ENCODE results near the gene GPR137.
"Not testable (repeated sequence)": the region's sequence is repeated elsewhere in the genome, so short reads cannot be mapped to it uniquely, and the experiment has no call there.

GPR137 gene

GRCh38 chr11:64321026-64321425 lies 35.4 kb downstream of the GPR137 start:
- no peak for DNase-seq (ENCODE audit: low spot score)

DNA sequence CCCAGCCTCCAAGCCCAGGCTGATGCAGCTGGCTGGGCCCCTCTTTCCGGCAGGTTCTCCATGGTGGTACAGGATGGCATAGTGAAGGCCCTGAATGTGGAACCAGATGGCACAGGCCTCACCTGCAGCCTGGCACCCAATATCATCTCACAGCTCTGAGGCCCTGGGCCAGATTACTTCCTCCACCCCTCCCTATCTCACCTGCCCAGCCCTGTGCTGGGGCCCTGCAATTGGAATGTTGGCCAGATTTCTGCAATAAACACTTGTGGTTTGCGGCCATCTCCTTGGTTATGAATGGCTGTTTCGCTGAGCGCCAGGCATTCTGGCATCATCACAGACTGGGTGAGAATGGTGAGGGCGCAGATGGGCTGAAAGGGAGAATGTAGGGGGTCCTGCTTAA lies 35.9 kb downstream of the GPR137 start:
- no peak for DNase-seq (ENCODE audit: low spot score)

- DNase-seq (ENCODE audit: low spot score) = no peak
Observed at GRCh38 chr11:64322925-64323260, 37.2 kb downstream of the GPR137 start.

- no peak for DNase-seq (ENCODE audit: low spot score)
Observed at GRCh38 chr11:64323373-64323772, 37.7 kb downstream of the GPR137 start.

GRCh38 chr11:64323984-64324383 lies 38.3 kb downstream of the GPR137 start:
- not testable (repeated sequence) for DNase-seq (ENCODE audit: low spot score)

DNA sequence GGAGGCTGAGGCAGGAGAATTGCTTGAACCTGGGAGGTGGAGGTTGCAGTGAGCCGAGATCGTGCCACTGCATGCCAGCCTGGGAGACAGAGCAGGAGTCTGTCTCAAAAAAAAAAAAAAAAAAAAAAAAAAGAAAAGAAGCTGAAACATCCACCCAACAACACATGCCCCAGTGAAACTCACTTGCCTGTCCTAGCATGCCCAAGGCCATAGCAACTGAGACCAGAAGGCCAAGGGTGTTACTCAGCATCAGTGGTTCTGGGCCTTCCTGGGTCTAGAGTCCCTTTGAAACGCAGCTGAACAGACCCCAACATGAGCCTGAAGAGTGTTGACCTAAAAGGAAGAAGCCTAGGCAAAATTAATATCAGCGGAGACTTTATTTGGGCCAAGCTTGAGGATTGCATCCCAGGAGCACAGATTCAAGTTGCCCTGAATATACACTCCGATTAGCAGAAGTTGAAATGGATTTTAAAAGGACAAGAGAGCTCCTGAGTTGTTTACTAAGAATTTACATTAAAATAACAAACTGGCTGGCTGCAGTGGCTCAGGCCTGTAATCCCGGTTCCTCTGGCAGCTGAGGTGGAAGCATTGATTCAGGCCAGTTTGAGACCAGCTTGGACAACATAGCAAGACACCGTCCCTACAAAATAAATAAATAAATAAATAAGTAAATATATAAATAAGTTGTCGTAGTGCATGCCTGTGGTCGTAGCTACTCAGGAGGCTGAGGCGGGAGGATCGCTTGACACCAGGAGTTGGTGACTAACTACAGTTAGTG lies 39.2 kb downstream of the GPR137 start:
- DNase-seq (ENCODE audit: low spot score) = no peak

- no peak for DNase-seq (ENCODE audit: low spot score)
Observed at GRCh38 chr11:64327375-64327774, 41.7 kb downstream of the GPR137 start.

- DNase-seq (ENCODE audit: low spot score) = no peak
Observed at GRCh38 chr11:64327993-64328392, 42.3 kb downstream of the GPR137 start.

DNA sequence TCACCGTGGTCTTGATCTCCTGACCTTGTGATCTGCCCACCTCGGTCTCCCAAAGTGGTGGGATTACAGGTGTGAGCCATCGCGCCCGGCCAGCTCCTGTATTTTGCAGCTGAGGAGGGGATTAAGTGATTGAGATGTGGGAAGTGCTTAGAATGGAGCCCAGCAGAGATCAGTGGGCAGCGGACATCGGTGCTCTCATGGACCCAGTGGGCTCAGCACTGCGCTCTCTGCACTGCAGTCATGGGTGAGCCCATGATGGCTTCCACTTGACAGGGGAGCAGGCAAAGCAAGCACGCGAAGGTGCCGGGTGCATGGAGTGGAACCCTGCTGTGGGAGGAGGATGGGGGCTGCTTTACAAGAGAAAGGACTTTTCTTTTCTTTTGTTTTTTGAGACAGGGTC lies 45.2 kb downstream of the GPR137 start:
- DNase-seq (ENCODE audit: low spot score) = no peak

DNA sequence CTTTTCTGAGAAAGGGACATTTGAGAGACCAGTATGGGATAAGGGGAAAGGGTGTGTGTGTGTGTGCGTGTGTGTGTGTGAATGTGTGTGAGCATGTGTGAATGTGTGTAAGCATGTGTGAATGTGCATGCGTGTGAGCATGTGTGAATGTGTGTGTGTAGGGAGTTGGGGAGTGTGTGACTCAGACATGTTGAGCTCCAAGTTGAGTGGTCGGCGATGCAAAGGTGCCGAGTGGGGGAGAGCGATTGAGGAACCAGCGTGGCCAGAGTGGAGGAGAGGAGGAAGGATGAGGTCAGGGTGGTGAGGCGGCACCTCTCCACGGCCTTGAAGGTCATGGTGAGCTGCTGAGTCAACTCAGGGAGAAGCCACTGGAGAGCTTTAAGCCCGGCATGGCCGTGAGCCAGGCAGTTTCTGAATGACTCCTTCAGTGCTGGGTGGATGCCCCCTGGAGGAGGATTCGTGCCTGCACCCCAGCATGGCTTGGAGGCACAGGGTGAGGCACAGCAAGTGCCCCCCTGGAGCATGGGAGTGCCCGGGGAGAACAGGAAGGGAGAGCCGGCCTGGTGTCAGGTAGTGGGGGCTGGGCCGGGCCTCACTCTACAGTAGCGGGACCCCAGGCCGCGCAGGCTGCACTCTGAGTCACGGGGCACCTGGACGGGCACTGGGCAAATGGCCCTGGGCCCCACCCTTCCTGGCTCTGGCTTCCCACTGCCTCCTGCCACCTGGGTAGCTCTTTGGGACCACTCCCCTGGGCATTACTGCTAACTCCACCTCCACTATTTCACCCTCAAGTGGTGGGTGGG lies 46.1 kb downstream of the GPR137 start:
- no peak for DNase-seq (ENCODE audit: low spot score)

DNA sequence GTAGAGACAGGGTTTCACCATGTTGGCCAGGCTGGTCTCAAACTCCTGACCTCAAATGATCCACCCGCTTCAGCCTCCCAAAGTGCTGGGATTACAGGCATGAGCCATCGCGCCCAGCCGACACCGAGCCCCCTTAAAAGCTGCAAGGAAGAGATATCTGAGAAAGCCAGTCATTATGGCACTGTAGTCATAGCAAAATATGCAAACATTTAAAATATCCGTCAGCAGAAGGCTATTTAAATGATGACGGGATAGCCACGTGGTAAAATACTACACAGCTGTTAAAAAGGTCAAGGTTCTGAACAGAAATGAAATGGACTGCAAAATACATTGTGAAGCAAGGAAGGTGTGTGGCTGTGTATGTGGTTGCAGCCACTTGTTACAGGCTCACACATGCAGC lies 47.9 kb downstream of the GPR137 start:
- DNase-seq (ENCODE audit: low spot score) = no peak

- DNase-seq (ENCODE audit: low spot score) = no peak
Observed at GRCh38 chr11:64334764-64335735, 49.4 kb downstream of the GPR137 start.

DNA sequence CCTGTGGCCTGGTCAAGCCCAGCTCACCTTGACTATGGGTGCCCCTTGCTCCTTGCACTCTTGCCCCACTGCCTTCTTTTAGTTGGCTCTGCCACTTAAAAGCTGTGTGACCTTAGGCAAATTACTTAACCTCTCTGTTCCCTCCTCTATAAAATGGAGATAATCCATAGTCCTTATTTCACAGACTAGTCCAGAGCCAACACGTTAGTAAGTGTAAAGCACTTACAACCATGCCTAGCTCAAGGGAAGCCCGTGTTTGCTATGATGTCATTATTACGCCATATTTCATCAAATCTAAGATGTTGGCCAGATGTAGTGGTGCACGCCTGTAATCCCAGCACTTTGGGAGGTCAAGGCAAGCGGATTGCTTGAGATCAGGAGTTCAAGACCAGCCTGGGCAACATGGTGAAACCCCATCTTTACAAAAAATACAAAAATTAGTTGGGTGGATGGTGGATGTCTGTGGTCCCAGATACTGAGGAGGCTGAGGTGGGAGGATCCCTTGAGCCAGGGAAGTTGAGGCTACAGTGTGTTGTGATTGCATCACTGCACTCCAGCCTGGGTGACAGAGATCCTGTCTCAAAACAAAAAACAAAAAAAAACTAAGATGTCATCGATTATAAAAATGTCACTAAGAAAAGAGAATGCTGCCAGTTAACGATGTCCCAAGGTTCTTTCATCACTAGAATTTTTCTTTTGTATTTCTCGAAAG lies 52.0 kb downstream of the GPR137 start:
- no peak for DNase-seq (ENCODE audit: low spot score)

DNA sequence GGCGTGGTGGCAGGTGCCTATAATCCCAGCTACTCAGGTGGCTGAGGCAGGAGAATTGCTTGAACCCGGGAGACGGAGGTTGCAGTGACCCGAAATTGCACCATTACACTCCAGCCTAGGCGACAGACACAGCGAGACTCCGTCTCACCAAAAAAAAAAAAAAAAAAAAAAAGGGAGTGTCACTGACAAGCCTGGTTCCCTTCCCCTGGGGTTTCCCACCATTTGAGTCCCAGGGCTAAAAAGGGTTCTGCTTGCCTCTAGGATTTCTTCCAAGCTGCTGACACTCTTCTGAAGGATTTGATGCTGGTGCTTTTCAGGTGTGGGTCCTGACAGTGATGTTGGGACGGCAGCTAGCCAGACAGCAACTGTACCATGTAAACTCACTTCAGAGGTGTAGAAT lies 53.1 kb downstream of the GPR137 start:
- no peak for DNase-seq (ENCODE audit: low spot score)
